NOMO-1 (cell line): ENCODE measurements around the gene STING1.
A peak's percentile ranks its signal among the peaks of the same experiment; 100 is the strongest.
"Not testable (repeated sequence)": the region's sequence is repeated elsewhere in the genome, so short reads cannot be mapped to it uniquely, and the experiment has no call there.

Experiments
- DNase-seq, 2 experiments: peaks; one replicate each; lab custom pipeline; 2025; ENCODE audit not compliant: unreplicated experiment in 2 of 2; lab: John Stamatoyannopoulos, UW

The STING1 gene

DNA sequence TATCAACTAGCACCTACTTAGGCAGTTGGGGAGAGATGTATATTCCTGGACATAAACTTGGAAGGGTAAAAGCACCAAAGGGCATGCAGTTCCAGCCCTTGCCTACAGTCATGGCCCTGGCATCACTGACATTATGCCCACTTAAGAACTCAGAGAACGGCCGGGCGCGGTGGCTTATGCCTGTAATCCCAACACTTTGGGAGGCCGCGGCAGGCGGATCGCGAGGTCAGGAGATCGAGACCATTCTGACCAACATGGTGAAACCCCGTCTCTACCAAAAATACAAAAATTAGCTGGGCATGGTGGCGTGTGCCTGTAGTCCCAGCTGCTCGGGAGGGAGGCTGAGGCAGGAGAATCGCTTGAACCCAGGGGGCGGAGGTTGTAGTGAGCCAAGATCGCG lies 42.1 kb downstream of the STING1 start:
- not testable (repeated sequence) for DNase-seq

- DNase-seq, result peak; percentile 64 to 83
Measured at GRCh38 chr5:139439013-139439903, 43.3 kb downstream of the STING1 start, which contains the start of gene DNAJC18. Gene DNAJC18, minus strand, starts transcription at chr5:139439525. Its CDS starts 80 bp downstream, at chr5:139439445.

DNA sequence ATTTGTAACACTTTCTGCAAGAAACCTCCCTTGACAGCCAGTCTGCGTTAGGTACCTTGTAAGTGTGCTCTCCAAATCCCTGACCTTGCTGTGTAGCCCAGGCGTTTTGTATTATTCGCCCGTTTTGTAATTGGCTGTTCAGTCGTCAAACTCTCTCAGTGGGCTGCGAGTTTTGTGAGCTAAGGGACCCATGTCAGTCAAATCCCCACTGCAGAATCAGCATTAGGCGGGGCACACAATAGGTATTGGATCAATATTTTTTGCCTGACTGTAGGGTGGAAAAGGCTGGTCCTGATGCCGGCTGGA lies 43.9 kb downstream of the STING1 start:
- no peak for DNase-seq

DNA sequence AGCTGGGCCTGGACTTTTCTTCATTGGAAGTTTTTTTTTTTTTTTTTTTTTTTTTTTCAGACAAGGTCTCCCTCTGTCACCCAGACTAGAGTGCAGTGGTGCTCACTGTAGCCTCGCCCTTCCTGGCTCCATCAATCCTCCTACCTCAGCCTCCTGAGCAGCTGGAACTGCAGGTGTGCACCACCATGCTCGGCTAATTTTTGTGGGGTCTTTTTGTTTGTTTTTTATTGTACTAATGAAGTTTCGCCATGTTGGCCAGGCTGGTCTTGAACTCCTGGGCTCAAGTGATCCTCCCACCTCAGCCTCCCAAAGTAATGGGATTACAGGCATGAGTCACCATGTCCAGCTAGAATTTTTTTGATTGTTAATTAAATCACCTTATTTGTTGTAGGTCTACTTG lies 46.9 kb downstream of the STING1 start:
- DNase-seq, result no peak

DNA sequence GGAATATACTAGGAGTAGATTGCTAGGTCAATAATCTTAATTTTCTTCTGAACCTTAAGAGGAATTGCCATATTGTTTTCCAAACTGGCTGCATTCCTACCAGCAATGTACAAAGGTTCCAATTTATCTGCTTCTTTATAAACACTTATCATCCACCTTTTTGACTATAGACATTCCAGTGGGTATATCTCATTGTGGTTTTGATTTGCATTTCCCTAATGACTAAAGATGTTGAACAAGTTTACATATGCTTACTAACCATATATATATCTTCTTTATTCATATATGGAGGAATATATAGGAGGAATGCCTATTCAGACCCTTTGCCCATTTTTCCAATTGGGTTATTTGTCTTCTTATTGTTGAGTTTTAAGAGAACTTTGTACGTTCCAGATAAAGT lies 50.9 kb downstream of the STING1 start:
- no peak for DNase-seq

GRCh38 chr5:139430015-139430414 lies 52.5 kb downstream of the STING1 start:
- DNase-seq, result no peak

DNA sequence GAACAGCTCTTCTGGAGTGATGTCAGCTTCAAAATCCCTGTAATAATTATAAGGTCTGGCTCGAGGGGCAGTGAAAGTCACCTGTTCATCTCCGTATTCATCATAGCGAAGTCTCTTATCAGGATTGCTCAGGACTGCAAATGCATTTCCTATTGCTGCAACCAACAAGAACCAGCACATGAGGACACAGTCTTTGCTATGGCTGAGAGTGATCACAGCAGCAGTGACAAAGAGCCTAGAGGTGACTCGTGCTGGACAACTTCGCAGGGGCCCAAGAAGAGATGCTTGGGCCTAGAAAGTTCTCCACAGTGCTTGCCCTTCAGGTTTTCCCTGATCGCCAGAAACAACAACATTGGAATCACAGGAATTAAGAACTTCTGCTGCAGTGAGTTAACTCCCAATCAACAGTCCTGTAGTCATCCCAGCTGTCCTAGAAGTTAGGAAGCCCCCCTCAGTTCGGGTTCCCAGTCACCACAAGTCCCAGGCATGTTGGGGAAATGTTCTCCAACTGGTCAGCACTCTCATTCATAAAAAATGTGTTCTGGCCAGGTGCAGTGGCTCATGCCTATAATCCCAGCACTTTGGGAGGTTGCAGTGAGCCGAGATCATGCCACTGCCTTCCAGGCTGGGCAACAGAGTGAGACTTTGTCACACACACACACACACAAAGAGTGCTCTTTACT lies 56.2 kb downstream of the STING1 start:
- no peak for DNase-seq
